ENCODE measurements around the gene PIN4.
A peak's percentile ranks its signal among the peaks of the same experiment; 100 is the strongest.

GRCh38 chrX:72181178-72182125 is at the start of gene PIN4:
- TF ChIP-seq CTCF (IDR thresholded peaks at IDR 0.05; ENCODE audit: poor library complexity, severe bottlenecking) (no peak), REST (IDR thresholded peaks at IDR 0.05; ENCODE audit: borderline replicate concordance) (peak; percentile 68), EP300 (conservative IDR thresholded peaks at IDR 0.05; ENCODE audit: poor library complexity, severe bottlenecking) (peak; percentile 36), TAF1 (IDR thresholded peaks at IDR 0.05; ENCODE audit: low read depth) (peak; percentile 65), POLR2AphosphoS5 (IDR thresholded peaks at IDR 0.05) (peak; percentile 80), MXI1 (conservative IDR thresholded peaks at IDR 0.05; ENCODE audit: poor library complexity, severe bottlenecking) (peak; percentile 59), SMC3 (conservative IDR thresholded peaks at IDR 0.05; ENCODE audit: poor library complexity) (peak; percentile 50), RAD21 (conservative IDR thresholded peaks at IDR 0.05) (peak; percentile 41), EZH2 (IDR thresholded peaks at IDR 0.05; ENCODE audit: borderline replicate concordance, insufficient read depth, low read length, poor library complexity, severe bottlenecking) (no peak)
